GM21423 (cell line): Measurements from ENCODE around the gene SWI5.

Experiments used
- ATAC-seq: cut with Tn5 transposase; IDR thresholded peaks from one replicate; pipeline ENCODE4 v1.9.1; 2021; ENCODE audit warnings: mild to moderate bottlenecking, moderate library complexity; ENCODE audit not compliant: unreplicated experiment

SWI5 gene

DNA sequence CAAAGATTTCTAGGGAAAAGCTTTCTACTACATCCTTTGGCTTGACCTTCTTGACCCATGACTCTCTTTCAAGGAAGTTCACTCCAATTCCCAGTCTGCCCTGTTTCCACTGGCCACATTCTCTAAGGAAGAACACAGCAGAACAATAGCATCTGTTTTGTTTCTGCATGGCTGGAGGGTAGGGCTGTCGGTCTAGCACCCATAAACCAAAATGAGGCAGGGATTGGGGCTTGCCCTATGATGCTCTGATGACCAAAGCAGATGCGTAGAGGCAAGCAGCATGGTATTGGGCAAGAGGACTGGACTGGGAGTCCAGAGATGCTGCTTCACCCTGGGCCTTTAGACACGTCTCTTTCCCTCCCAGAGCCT lies 24.4 kb upstream of the SWI5 start:
- ATAC-seq = no peak

GRCh38 chr9:128252317-128253139 lies 23.5 kb upstream of the SWI5 start:
- ATAC-seq = no peak

- ATAC-seq = no peak
Measured at GRCh38 chr9:128253140-128253990, 22.7 kb upstream of the SWI5 start.

GRCh38 chr9:128253991-128254346 lies 22.1 kb upstream of the SWI5 start:
- ATAC-seq = no peak

DNA sequence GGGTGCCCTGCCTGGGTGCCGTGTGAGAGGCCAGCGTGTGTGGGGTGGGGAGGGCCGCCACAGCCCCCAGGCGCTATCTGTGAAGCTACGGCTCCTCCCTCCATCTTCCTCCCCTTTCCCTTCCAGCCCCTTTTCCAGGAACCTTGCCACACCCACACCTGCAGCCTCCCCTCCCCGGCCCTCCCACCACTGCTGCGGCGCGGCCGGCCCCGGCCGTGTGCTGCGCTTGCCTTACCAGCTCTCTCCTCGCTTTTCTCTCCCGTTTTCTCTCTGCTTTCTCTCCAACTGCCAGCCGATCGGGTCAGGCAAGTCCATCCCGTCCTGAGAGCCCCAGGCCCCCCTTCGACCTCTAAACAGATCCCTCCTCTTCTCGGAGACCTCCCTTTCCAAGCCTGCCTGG lies 21.7 kb upstream of the SWI5 start:
- ATAC-seq = no peak

DNA sequence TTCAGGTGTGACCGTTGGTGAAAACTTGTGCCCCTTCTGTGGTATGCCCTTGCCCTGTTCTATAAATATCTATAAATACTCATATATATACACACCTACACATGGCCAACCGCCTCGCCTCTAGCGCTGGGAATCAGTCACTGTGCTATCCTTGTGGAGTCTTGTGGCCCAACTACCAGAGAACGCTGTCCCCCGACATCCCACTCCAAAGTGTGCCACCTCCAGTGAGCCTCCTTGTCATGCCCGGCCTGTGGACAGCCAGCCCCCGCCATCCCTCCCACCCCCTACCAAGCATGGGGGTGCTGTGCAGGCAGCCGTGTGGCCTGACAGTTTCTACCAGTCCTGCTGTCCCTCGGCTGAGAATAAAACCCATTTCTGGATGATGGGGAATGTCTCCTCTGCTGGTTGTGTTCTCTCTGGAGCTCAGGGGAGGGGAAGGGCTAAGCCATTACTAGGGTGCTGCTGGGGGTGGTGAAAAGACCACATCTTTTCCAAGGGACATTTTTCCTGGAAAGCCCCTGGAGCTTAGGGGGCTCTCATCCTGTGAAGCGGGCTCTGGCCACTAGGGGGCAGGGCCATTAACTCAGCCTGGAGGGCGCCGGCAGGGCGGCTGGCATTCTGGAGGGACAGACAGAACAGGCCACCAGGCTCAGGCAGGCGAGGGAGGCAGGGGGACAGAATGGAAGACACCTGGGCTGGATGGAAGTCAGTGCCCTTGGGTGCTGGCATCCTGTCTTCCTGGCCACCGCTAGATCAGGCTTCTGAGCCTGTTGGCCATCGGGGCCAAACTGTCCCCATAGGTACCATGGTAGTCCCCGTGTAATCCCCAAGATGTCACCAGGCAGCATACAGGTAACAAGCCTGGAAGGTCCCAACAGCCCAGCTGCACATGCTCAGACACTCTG lies 21.0 kb upstream of the SWI5 start:
- ATAC-seq = no peak

DNA sequence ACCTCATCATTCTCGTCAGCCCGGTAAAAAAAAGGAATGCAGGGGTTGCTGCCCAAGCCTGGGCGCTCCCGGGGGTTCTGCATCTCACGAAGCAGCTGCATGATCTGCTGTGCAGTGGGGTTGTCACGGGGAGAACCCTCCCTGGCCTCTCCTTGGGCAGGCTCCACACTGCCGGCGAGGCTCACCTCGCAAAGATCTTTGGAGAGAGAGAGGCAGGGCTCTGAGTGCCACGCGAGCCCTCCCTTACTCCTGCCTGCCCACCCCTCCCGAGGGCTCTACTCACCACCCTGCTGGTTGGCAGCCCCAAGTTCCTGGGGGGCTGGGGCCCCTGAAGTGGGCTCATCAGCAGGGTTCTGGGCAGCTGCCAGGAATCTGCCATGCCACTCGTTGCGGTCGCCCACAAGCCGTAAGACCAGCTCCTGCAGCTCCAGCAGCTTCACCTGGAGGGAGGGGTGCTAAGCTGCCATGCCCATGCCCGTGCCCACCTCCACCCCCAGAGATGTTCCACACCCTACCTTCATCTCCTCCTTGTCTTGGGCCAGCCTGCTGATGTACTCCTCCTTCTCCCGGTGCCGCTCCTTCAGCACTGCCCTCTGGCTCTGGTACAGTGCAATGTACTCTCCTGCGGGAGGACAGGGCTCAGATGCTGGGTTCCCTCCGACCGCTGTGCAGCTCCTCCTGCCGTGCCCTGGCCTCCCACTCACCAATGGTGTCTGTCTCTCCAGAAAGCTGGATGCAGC lies 18.8 kb upstream of the SWI5 start:
- no peak for ATAC-seq

- no peak for ATAC-seq
Measured at GRCh38 chr9:128257907-128258306, 18.2 kb upstream of the SWI5 start.

- ATAC-seq = no peak
Measured at GRCh38 chr9:128258326-128258725, 17.8 kb upstream of the SWI5 start.

DNA sequence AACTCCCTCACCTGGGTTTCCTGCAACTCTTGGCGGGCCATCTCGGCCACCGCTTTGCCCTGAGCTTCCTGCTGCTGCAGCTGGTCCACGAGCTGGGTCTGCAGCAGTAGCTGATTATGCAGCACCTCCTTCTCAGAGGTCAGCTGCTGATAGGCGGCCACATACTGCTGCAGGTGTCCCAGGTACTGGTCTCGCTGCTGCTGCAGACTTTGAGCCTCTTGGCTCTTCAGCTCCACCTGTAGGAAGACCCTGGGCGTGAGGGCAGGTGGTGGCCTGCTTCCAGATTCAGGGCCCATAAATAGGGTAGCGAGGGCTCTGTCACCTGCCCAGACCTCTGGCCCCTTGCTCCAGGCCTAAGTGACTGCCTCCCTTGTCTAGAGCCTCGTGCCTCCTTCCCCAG lies 16.9 kb upstream of the SWI5 start:
- no peak for ATAC-seq

GRCh38 chr9:128260340-128260739 lies 15.7 kb upstream of the SWI5 start:
- no peak for ATAC-seq

- ATAC-seq = no peak
Measured at GRCh38 chr9:128262687-128263086, 13.4 kb upstream of the SWI5 start.

DNA sequence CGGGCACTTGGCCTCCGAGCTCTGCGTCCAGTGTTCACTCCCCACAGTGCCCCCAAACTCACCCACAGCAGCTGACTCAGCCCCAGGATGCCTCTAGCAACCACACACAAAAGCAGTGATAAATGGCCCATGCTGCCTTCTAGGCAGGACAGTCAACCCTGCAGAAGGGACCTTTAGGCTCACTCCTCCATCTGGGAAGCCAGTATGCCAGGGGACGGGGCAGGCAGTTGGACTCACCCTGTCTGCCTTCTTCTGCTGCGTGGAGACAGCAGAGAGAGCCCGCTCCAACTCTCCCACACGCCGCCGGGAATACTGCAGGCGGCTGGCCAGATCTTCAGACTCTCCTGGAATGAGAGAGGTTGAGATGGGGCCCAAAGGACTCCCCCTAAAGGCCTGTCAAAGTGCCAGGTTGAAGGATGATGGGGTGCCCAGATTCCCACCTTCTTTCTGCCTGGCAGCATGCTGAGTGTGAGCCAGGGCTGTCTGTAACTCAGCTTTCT lies 10.7 kb upstream of the SWI5 start:
- ATAC-seq = no peak

- no peak for ATAC-seq
Measured at GRCh38 chr9:128266868-128267590, 9.0 kb upstream of the SWI5 start.

GRCh38 chr9:128271112-128271511 lies 5.0 kb upstream of the SWI5 start:
- no peak for ATAC-seq

- ATAC-seq = no peak
Measured at GRCh38 chr9:128271512-128271911, 4.6 kb upstream of the SWI5 start.

DNA sequence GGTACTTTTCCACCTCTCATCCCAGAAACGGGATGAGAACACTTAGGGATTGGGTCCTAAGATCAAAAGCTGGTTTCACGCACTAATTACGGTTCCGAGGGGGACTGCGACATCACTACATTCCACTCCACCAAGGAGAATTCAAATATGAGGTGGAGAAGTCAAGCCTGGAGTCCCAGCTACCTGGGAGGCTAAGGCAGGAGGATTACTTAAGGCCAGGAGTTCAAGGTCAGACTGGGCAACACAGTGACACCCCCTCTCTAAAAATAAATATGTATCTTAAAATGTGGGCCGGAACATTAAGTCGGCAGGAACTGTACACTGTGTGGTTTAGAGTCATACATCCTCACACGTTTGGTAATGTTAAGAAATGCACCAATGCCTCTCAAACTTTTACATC lies 1.8 kb upstream of the SWI5 start:
- no peak for ATAC-seq

DNA sequence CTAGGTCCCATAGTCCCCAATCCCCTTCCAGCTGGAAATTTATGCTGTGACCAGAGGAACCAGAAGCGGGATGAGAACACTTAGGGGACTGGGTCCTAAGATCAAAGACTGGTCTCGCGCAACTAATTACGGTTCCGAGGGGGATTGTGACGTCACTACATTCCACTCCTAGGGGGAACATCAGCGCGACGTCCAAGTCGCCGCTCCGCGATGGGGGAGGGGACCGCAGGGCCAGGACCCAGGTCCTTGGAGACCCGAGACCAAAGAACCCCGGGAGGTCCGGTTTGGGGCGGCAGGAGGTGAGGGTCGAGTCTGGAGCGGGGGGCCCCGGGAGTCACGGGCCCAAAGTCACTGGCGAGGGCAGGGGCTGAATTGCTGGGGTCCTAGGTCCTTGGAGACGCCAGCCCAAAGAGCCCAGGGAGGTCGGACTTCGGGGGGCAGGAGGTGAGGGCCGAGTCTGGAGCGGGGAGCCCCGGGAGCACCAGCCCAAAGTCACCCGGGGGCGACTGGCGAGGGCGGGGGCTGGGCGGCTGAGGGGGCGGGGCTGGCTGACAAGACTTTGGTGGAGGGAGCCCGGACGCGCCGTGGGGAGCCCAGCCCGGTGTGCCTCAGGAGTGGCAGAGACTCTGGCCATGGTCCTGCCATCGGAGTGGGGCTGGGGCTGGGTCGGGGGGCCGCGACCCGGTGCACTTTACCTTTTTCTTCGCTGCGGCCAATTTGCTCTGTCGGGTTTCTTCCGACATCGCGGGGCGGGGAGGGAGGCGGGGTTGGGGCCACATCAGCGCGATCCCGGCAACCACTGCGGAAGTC lies 673 bp upstream of the SWI5 start, which contains the start of gene GOLGA2:
GOLGA2 (minus strand) TSS at position 810 of the 810 bp plus-strand sequence; CDS start at position 779, 31 bp downstream.
- peak; percentile 33 for ATAC-seq
